A549 (cell line): ENCODE measurements around the gene MAP7D1. TPM values are rescaled to one million over a fixed set of nuclear protein-coding genes. Genes with fewer than 3 reads are reported as not detected.

Experiments
- ATAC-seq, 2 experiments: fragments of 200-7000 bp in 1 of 2; fragments of >200 bp in 1 of 2; cut with Nextera tagmentation in 1 of 2; cut with Tn5 transposase in 1 of 2; 3 replicates each; pipeline versions ENCODE4 v1.8.0 to v1.9.1; 2018 to 2020; ENCODE audit warnings: mild to moderate bottlenecking in 1 of 2, moderate library complexity in 1 of 2
- CTCF ChIA-PET: fragments of 300-600 bp; sonication (Branson Sonifier 250); formaldehyde crosslinking; extraction: SDS; loops from one replicate; lab custom pipeline; 2021; ENCODE audit warnings: antibody characterized with exemption, inconsistent platforms; lab: Yijun Ruan, JAX
- POLR2A ChIA-PET: fragments of 350-600 bp; formaldehyde crosslinking; extraction: SDS; loops from one replicate; lab custom pipeline; 2021; ENCODE audit warnings: antibody characterized with exemption, inconsistent platforms; lab: Yijun Ruan, JAX
- DNase-seq, 2 experiments: peaks; one replicate each; pipeline versions ENCODE4 v3.0.0 to v3.0.0-alpha.2; 2011 to 2016; ENCODE audit warnings: low read depth in 1 of 2, low spot score in 1 of 2
- FAIRE-seq: peaks from 2 replicates; lab custom pipeline; 2011; peaks lifted over from hg19 to GRCh38; lab: Jason Lieb, UNC
- H3K27ac ChIP-seq, 2 experiments: fragments of >200 bp; sonication (Bioruptor Twin); formaldehyde crosslinking; 3 replicates each; pipeline ENCODE4 v1.5.1; 2016 to 2017
- H3K4me1 ChIP-seq: fragments of >200 bp; sonication (Bioruptor Twin); formaldehyde crosslinking; 3 replicates; pipeline ENCODE4 v1.6.1; 2016
- H3K4me2 ChIP-seq: fragments of >200 bp; sonication (Bioruptor Twin); formaldehyde crosslinking; 3 replicates; pipeline ENCODE4 v1.6.1; 2016
- H3K4me3 ChIP-seq: fragments of >200 bp; sonication (Bioruptor Twin); formaldehyde crosslinking; 3 replicates; pipeline ENCODE4 v1.5.1; 2016
- H3K9me3 ChIP-seq: fragments of >200 bp; sonication (Bioruptor Twin); formaldehyde crosslinking; 3 replicates; pipeline ENCODE4 v1.6.1; 2016
- BCL3 ChIP-seq: fragments of >200 bp; sonication (Bioruptor Twin); formaldehyde crosslinking; IDR thresholded peaks from 3 replicates; pipeline ENCODE4 v1.6.1; 2016
- BHLHE40 ChIP-seq: IDR thresholded peaks from 2 replicates; pipeline ENCODE4 v1.6.1; 2012; ENCODE audit warnings: low read depth, low read length, inconsistent platforms
- CBX2 ChIP-seq: fragments of 200-600 bp; sonication (generic); IDR thresholded peaks from 2 replicates; pipeline ENCODE4 v1.6.1; 2016; ENCODE audit warnings: low read depth, mild to moderate bottlenecking, borderline replicate concordance
- CHD4 ChIP-seq: fragments of 200-600 bp; sonication (generic); IDR thresholded peaks from 2 replicates; pipeline ENCODE4 v1.6.1; 2016; ENCODE audit warnings: antibody characterized with exemption, mild to moderate bottlenecking, borderline replicate concordance
- E2F6 ChIP-seq: IDR thresholded peaks from 2 replicates; pipeline ENCODE4 v1.6.1; 2012; ENCODE audit warnings: low read depth, borderline replicate concordance
- EHMT2 ChIP-seq: fragments of 200-600 bp; sonication (generic); IDR thresholded peaks from 2 replicates; pipeline ENCODE4 v1.6.1; 2016; ENCODE audit warnings: antibody characterized with exemption, low read depth, mild to moderate bottlenecking, moderate library complexity
- ELK1 ChIP-seq: fragments of 150-350 bp; IDR thresholded peaks from 2 replicates; pipeline ENCODE4 v1.6.1; 2014; ENCODE audit warnings: low read depth, mild to moderate bottlenecking, low read length
- EP300 ChIP-seq, 2 experiments: fragments of >200 bp; sonication (Bioruptor Twin); formaldehyde crosslinking; IDR thresholded peaks; 2 replicates in 1 of 2; 3 replicates in 1 of 2; pipeline ENCODE4 v1.6.1; 2016 to 2017
- ESRRA ChIP-seq: fragments of 150-350 bp; IDR thresholded peaks from 2 replicates; pipeline ENCODE4 v1.6.1; 2014; ENCODE audit warnings: mild to moderate bottlenecking, low read length, borderline replicate concordance
- HOXB13 ChIP-seq: fragments of 250-450 bp; sonication (Bioruptor Pico); IDR thresholded peaks from 2 replicates; pipeline ENCODE4 v1.5.0; 2020; ENCODE audit warnings: low read depth, mild to moderate bottlenecking, moderate library complexity
- JUN ChIP-seq, 2 experiments: fragments of >200 bp; sonication (Bioruptor Twin); formaldehyde crosslinking; IDR thresholded peaks; 2 replicates in 1 of 2; 3 replicates in 1 of 2; pipeline ENCODE4 v1.6.1; 2016 to 2017
- JUNB ChIP-seq: fragments of >200 bp; sonication (Bioruptor Twin); formaldehyde crosslinking; IDR thresholded peaks from 2 replicates; pipeline ENCODE4 v1.6.1; 2016
- MYC ChIP-seq: IDR thresholded peaks from 2 replicates; pipeline ENCODE4 v1.6.1; 2012; ENCODE audit warnings: mild to moderate bottlenecking, inconsistent platforms, low read length, improper control_type of control experiment, borderline replicate concordance
- NR3C1 ChIP-seq: fragments of >200 bp; sonication (Bioruptor Twin); formaldehyde crosslinking; IDR thresholded peaks from 3 replicates; pipeline ENCODE4 v1.6.1; 2017
- PHF8 ChIP-seq: fragments of 200-600 bp; sonication (generic); IDR thresholded peaks from 2 replicates; pipeline ENCODE4 v1.6.1; 2016; ENCODE audit warnings: low read depth, mild to moderate bottlenecking, antibody characterized with exemption, moderate library complexity, borderline replicate concordance
- RARB ChIP-seq: fragments of 250-450 bp; sonication (Bioruptor Pico); IDR thresholded peaks from 2 replicates; pipeline ENCODE4 v1.8.0; 2021; ENCODE audit warnings: mild to moderate bottlenecking, moderate library complexity
- RCOR1 ChIP-seq: fragments of 150-350 bp; IDR thresholded peaks from 2 replicates; pipeline ENCODE4 v1.6.1; 2014; ENCODE audit warnings: antibody characterized with exemption, low read length, low read depth
- RFX5 ChIP-seq: fragments of 450-650 bp; IDR thresholded peaks from 2 replicates; pipeline ENCODE4 v1.7.1; 2014; ENCODE audit warnings: antibody characterized with exemption, mild to moderate bottlenecking, moderate library complexity
- RNF2 ChIP-seq: fragments of 200-600 bp; sonication (generic); IDR thresholded peaks from 2 replicates; pipeline ENCODE4 v1.6.1; 2016; ENCODE audit warnings: low read depth, mild to moderate bottlenecking, antibody characterized with exemption, moderate library complexity, borderline replicate concordance
- SREBF2 ChIP-seq: fragments of 450-650 bp; IDR thresholded peaks from 2 replicates; pipeline ENCODE4 v1.6.1; 2014; ENCODE audit warnings: mild to moderate bottlenecking, moderate library complexity
- USF2 ChIP-seq: fragments of 450-650 bp; IDR thresholded peaks from 2 replicates; pipeline ENCODE4 v1.6.1; 2014; ENCODE audit warnings: antibody characterized with exemption
- ZC3H11A ChIP-seq: fragments of 450-650 bp; IDR thresholded peaks from 2 replicates; pipeline ENCODE4 v1.6.1; 2014; ENCODE audit warnings: antibody characterized with exemption, mild to moderate bottlenecking
- ZNF302 ChIP-seq: fragments of 250-450 bp; sonication (Bioruptor Pico); IDR thresholded peaks from 2 replicates; pipeline ENCODE4 v1.9.0; 2021; ENCODE audit warnings: inconsistent platforms, mild to moderate bottlenecking, moderate library complexity
- ZSCAN20 ChIP-seq: fragments of 250-450 bp; sonication (Bioruptor Pico); IDR thresholded peaks from 2 replicates; pipeline ENCODE4 v1.8.0; 2022; ENCODE audit warnings: mild to moderate bottlenecking, moderate library complexity
- WGBS: methylation state at CpG from one replicate; pipeline ENCODE4 v1.1.6; 2017; ENCODE audit errors: missing lambda C conversion rate; 5-methylcytosine and 5-hydroxymethylcytosine counted together
- polyA plus RNA-seq, 4 experiments: library from polyadenylated mRNA; depleted of rRNA in 3 of 4; stranded (reverse); fragments of >200 nt; fragmentation: RNase III in 1 of 4; extraction: RNeasy Plus Mini Kit Qiagen cat#74134 plus additional on column Dnase treatment in 1 of 4; gene quantifications; 2 replicates in 3 of 4; 3 replicates in 1 of 4; pipeline ENCODE4 v1.2.3, GENCODE V29; 2011 to 2017
- TF ChIP-seq, protein P1 (sequence below): fragments of 200-600 bp; sonication (generic); IDR thresholded peaks from 2 replicates; pipeline ENCODE4 v1.6.1; 2016; ENCODE audit warnings: antibody characterized with exemption, mild to moderate bottlenecking, moderate library complexity
- TF ChIP-seq, protein P2 (sequence below): fragments of 250-450 bp; sonication (Bioruptor Pico); IDR thresholded peaks from 2 replicates; pipeline ENCODE4 v1.5.0; 2021; ENCODE audit warnings: mild to moderate bottlenecking, moderate library complexity, borderline replicate concordance

MAP7D1 gene
- polyA plus RNA-seq, 2 of the 4 experiments (the other 2 are of a cell fraction): 16.4 to 74.9 TPM

DNA sequence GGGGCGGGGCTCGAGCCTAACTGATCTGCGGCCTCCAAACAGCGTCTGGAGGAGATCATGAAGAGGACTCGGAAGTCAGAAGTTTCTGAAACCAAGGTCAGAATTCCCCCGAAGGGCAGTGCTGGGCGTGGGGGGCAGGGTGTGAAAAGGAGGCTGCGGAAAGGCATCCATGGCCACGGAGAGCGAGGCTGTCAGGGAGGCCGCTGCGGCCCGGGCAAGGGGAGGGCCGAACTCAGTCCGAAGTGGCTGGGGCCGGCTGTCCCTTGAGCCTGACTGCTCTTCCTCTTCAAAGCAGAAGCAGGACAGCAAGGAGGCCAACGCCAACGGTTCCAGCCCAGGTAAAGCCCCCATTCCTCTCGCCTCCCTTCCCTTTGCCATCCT, 23.2 kb downstream of the MAP7D1 start (continued):
- no peak for TF ChIP-seq ESRRA

- Histone ChIP-seq H3K4me2 (no peak overlapping the region), H3K27ac (no peak overlapping the region), H3K4me3 (no peak overlapping the region), H3K9me3 (no peaks in the 10 kb centered on the region), H3K4me1 (peaks cover 5% of the 10 kb centered on the region)
- 89% methylated on average over 2 of the region's 2 CpGs for WGBS
- DNase-seq (no peak), FAIRE-seq (no peak), ATAC-seq (no peak)
- TF ChIP-seq RARB (CRISPR knock-in tag) (no peak), CHD4 (no peak), SREBF2 (no peak), RFX5 (no peak), ESRRA (no peak), ZSCAN20 (CRISPR knock-in tag) (no peak), JUNB (no peak)
- TF ChIP-seq, protein P1, sequence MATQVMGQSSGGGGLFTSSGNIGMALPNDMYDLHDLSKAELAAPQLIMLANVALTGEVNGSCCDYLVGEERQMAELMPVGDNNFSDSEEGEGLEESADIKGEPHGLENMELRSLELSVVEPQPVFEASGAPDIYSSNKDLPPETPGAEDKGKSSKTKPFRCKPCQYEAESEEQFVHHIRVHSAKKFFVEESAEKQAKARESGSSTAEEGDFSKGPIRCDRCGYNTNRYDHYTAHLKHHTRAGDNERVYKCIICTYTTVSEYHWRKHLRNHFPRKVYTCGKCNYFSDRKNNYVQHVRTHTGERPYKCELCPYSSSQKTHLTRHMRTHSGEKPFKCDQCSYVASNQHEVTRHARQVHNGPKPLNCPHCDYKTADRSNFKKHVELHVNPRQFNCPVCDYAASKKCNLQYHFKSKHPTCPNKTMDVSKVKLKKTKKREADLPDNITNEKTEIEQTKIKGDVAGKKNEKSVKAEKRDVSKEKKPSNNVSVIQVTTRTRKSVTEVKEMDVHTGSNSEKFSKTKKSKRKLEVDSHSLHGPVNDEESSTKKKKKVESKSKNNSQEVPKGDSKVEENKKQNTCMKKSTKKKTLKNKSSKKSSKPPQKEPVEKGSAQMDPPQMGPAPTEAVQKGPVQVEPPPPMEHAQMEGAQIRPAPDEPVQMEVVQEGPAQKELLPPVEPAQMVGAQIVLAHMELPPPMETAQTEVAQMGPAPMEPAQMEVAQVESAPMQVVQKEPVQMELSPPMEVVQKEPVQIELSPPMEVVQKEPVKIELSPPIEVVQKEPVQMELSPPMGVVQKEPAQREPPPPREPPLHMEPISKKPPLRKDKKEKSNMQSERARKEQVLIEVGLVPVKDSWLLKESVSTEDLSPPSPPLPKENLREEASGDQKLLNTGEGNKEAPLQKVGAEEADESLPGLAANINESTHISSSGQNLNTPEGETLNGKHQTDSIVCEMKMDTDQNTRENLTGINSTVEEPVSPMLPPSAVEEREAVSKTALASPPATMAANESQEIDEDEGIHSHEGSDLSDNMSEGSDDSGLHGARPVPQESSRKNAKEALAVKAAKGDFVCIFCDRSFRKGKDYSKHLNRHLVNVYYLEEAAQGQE: no peak
- POLR2A ChIA-PET: no interaction called here
- CTCF ChIA-PET: interaction anchor here (0.8 to 4.8 kb wide), 9 partner anchors 9 to 103 kb away, joined by 3 to 25 read pairs (median 4); partner anchors contain the start of gene TRAPPC3
These were observed 26.8 kb downstream of the MAP7D1 start for GRCh38 chr1:36182734-36183133.

GRCh38 chr1:36183309-36183856, 27.4 kb downstream of the MAP7D1 start:
- ChIA-PET POLR2A (no interaction called here), CTCF (interaction anchor here (0.7 to 4.8 kb wide), 9 partner anchors 10 to 102 kb away, joined by 3 to 25 read pairs (median 4); partner anchors contain the start of gene TRAPPC3)
- no peak for ATAC-seq
- no peak for DNase-seq
- Histone ChIP-seq H3K4me3 (no peak overlapping the region), H3K9me3 (no peaks in the 10 kb centered on the region), H3K27ac (no peak overlapping the region), H3K4me1 (peaks cover 8% of the 10 kb centered on the region), H3K4me2 (no peak overlapping the region)
- TF ChIP-seq PHF8 (no peak), EP300 (IDR thresholded peaks at IDR 0.05) (no peak), ZSCAN20 (CRISPR knock-in tag) (no peak), E2F6 (no peak), BCL3 (no peak), ZNF302 (CRISPR knock-in tag) (no peak), RNF2 (no peak), EHMT2 (no peak), CBX2 (no peak), NR3C1 (no peak), MYC (no peak), JUN (IDR thresholded peaks at IDR 0.05) (no peak), ZC3H11A (no peak), HOXB13 (no peak), USF2 (no peak), BHLHE40 (no peak), RCOR1 (no peak), ELK1 (no peak)
- TF ChIP-seq, protein P2, sequence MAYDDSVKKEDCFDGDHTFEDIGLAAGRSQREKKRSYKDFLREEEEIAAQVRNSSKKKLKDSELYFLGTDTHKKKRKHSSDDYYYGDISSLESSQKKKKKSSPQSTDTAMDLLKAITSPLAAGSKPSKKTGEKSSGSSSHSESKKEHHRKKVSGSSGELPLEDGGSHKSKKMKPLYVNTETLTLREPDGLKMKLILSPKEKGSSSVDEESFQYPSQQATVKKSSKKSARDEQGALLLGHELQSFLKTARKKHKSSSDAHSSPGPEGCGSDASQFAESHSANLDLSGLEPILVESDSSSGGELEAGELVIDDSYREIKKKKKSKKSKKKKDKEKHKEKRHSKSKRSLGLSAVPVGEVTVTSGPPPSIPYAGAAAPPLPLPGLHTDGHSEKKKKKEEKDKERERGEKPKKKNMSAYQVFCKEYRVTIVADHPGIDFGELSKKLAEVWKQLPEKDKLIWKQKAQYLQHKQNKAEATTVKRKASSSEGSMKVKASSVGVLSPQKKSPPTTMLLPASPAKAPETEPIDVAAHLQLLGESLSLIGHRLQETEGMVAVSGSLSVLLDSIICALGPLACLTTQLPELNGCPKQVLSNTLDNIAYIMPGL (CRISPR knock-in tag): no peak
- no peak for FAIRE-seq
- 89% methylated on average over 2 of the region's 2 CpGs for WGBS
